CD4-positive, alpha-beta T cell treated with Interleukin-15 for 4 hours (primary cell): ENCODE data around the gene PRAMEF7.
"Not testable (repeated sequence)": the region's sequence is repeated elsewhere in the genome, so short reads cannot be mapped to it uniquely, and the experiment has no call there.

Experiments
- DNase-seq: peaks from one replicate; pipeline ENCODE4 v3.0.0-alpha.2; 2020; ENCODE audit warnings: low spot score

The PRAMEF7 gene

DNA sequence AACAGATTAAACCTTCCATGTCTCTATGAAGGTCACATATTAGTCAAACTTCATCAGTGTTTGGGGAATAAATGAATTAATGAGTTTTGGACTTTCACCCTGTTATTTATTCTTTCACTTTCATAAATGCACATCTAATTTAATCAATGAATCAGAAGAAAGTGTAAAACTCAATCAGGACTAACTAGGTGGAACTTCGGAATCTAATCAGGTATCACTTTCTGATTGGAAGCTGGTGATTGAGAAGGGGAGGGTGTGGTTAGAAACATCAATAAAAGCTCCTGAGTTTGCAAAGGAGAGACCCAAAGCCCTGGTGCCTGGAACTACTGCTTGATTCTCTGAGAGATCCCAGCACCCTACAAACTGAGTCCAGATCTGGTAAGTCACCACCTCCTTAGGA, at the start of gene PRAMEF7:
Gene PRAMEF7 (plus strand): TSS at position 301 of the 400 bp plus-strand sequence. CDS start 1,083 bp downstream, outside the sequence.
- DNase-seq: not testable (repeated sequence)

DNA sequence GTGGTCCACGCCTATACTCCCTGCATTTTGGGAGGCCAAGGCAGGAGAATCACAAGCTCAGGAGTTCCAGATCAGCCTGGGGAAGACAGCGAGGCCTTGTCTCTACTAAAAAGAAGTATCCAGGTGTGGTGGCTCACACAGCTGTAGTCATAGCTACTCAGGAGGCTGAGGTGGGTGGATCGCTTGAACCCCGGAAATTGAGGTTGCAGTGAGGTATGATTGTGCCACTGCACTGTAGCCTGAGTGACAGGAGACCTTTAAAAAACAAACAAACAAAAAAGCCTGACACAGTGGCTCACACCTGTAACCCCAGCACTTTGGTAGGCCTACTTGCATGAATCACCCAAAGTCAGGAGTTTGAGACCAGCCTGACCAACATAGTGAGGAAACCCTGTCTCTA, 38.0 kb upstream of the PRAMEF7 start:
- DNase-seq: not testable (repeated sequence)

DNA sequence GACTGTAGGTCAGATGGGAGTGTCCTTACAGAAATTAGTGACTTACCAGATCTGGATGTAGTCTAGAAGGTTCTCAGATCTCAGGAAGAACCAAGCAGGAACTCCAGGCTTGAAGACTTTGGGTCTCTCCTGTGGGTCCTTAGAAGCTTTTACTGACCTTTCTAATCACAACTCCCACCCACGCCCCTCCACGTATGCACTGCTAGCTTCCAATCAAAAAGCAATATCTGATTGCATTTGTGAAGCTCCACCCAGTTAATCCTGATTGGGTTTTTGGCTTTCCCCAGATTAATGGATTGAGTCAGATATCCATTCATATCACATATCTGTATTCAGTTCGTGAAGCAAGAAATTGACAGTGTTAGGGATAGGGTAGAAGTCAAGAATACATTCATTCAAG, 30.3 kb upstream of the PRAMEF7 start, which contains the start of gene PRAMEF4:
Gene PRAMEF4 (minus strand): TSS at position 101 of the 400 bp plus-strand sequence. CDS start 2,807 bp downstream, outside the sequence.
- DNase-seq: not testable (repeated sequence)

DNA sequence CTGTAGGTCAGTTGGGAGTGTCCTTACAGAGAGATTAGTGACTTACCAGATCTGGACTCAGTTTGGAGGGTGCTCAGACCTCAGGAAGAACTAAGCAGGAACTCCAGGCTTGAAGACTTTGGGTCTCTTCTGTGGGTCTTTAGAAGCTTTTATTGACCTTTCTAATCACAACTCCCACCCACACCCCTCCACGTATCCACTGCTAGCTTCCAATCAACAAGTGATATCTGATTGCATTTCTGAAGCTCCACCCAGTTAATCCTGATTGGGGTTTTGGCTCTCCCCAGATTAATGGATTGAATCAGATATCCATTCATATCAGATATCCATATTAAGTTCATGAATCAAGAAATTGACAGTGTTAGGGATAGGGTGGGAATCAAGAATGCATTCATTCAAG, 18.2 kb upstream of the PRAMEF7 start, which contains the start of gene PRAMEF10:
Gene PRAMEF10 (minus strand): TSS at position 101 of the 400 bp plus-strand sequence. CDS start 2,423 bp downstream, outside the sequence.
- DNase-seq: not testable (repeated sequence)

DNA sequence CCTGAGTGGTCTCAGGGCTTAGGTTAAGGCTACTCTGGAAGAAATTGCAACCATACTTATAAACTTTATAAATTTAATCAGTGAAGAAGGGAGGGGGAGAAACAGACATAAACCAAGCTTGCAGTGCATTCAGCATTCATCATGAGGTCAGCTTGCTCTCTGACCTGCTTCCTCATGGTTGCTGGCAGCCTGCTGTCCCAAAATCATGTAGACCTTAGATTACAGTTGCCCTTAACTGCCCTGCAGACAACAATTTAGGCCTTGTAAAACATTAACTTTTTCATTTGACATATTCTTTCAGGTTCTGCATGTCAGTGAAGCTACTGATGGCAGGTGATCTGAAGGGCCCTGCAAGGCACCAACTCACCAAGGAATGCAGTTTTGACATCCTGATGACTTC, 17.2 kb upstream of the PRAMEF7 start:
- not testable (repeated sequence) for DNase-seq

DNA sequence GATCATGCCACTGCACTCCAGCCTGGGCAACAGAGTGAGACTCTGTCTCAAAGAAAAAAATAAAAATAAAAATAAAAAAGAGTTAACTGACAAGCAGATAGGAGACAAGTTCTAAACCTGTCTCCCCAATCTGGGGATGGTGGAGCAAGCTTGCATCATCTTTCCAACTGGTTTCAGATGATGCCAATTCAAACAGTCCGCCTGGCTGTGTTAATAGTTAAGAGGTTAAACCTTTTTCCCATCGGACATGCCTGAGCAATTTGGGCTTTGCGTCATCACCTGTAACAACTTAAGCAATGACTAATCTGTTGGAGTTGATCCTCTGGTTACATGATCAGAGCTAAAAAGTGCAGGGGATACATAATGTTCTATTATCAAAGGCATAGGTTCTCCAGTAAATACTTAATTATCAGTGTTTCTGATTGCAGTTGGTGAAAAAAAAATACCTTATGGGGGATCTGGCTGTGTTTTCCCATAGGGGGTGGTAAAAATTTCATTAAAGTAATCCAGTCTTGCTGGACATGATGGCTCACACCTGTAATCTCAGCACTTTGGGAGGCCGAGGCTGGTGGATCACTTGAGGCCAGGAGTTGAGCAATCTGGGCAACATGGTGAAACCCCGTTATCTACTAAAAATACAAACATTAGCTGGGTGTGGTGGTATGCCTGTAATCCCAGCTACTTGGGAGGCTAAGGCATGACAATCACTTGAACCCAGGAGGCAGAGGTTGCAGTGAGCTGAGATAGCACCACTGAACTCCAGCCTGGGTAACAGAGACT, 12.4 kb upstream of the PRAMEF7 start:
- DNase-seq: not testable (repeated sequence)

DNA sequence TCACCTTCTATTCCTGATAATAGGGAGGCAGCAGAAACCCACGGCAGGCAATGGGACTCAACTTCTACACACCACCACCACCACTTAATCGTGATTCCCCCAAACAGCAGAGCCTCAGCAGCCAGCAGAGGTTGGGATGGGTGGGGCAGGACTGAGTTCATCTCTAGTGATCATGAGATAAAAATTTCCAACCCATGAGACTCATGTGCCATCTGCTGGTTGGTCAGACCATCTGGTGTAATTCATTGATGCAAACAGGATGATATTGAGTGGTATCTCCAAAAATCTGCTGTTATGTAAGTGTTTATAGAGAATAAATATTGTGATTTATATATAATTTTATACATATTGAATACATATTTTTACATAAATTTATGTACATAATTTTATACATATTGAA, 5.3 kb downstream of the PRAMEF7 start:
- DNase-seq: not testable (repeated sequence)

DNA sequence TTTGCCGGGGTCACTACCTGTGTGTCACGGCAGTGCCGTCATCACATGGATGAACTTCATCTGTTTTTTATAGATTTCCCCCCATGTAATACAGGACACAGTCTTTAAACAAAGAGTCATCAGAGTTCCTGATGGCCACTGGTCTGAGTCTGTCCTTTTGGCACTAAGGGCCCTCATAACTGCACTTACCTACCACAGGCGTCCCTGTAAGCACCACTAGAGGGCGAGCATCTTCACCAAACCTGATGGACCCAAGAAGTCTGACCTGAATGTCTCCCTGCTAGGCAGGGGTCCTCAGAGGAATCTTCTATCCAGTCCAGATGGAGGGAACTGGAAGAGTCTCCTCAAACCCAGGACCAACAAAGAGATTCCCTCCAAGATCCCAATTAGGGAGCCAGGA, 8.0 kb downstream of the PRAMEF7 start:
- not testable (repeated sequence) for DNase-seq

DNA sequence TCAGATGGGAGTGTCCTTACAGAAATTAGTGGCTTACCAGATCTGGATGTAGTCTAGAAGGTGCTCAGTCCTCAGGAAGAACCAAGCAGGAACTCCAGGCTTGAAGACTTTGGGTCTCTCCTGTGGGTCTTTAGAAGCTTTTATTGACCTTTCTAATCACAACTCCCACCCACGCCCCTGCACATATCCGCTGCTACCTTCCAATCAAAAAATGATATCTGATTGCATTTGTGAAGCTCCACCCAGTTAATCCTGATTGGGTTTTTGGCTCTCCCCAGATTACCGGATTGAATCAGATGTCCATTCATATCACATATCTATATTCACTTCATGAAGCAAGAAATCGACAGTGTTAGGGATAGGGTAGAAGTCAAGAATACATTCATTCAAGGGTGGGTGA, 31.1 kb downstream of the PRAMEF7 start, which contains the start of gene PRAMEF6:
Gene PRAMEF6 (minus strand): TSS at position 101 of the 400 bp plus-strand sequence. CDS start 5,062 bp downstream, outside the sequence.
- not testable (repeated sequence) for DNase-seq
